Prostate gland (tissue), 2 donors: ENCODE results near the gene SPATA31D4.

ENCODE experiments used
- CTCF ChIP-seq, 4 experiments: fragments of 200-600 bp in 2 of 4; fragments of 450-650 bp in 2 of 4; sonication (generic) in 2 of 4; IDR thresholded peaks; 1 replicate in 3 of 4; 2 replicates in 1 of 4; pipeline ENCODE4 v1.5.1; 2016 to 2019; ENCODE audit warnings: antibody characterized with exemption in 4 of 4, mild to moderate bottlenecking in 2 of 4, moderate library complexity in 2 of 4
- POLR2AphosphoS5 ChIP-seq: sonication (generic); formaldehyde crosslinking; IDR thresholded peaks from one replicate; pipeline ENCODE4 v1.6.1; 2017; ENCODE audit warnings: antibody characterized with exemption

DNA sequence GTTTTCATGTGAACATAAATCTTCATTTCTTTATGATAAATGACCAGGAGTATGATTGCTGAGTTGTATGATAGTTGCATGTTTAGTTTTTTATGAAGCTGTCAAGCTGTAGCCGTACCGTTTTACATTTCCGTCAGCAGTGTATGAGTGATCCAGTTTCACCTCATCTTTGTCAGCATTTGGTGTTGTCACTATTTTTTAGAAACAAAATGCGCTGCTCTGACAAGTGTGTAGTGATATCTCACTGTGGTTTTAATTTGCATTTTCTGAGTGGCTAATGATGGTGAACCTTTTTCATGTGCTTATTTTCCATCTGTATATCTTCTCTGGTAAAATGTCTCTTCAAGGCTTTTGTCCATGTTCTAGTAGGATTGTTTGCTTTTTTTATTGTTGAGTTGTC, 53.7 kb downstream of the SPATA31D4 start:
- no peak for TF ChIP-seq CTCF (IDR thresholded peaks at IDR 0.05)
- TF ChIP-seq POLR2AphosphoS5, result no peak
